ENCODE results near the gene RELN. TPM values are rescaled to one million over a fixed set of nuclear protein-coding genes. Genes with fewer than 3 reads are reported as not detected.

The RELN gene
- total and polyA plus RNA-seq, 2 experiments from 2014 or later: 3.9 to 22.0 TPM

DNA sequence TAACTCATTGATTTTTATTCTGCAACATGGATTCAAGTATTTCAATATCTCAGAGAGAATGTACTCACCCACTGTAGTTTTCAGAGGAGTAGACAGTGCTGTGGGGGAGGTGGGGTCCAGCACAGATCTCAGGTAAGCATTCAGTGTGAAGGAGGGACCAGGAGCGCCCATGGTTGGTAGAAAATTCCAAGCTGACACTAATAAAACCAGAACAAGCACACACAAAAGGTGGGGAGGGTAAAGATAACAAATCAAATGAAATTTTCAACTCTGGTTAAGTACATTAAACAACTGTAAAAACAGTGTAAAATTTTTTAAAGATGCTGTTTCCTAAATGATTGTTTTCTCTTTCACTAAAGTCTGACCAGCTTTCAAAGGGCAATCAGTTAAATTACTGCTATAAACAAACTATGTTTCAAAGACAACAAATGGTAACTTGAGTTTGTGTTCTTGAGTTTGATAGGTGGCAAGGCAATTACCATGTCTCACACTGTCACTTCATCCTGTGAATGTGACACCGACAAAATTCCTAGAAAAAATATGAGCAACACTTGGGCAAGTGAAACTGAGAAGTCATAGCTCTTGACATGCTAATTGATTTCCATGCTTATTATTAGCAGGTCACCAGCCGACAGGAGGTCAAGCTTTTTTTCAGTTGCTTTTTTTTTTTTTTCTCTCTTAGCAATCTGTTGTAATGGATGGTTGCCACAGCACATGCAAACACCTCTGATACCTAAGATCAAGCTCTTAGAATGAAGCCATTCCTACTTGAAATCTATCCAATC is 337.7 kb downstream of the RELN start:
- Histone ChIP-seq H3K27ac (no peak overlapping the region), H4K20me1 (ENCODE audit: insufficient read depth, poor library complexity, severe bottlenecking) (no peaks in the 10 kb centered on the region), H3K9me3 (ENCODE audit: low read depth) (no peaks in the 10 kb centered on the region), H3K9me2 (replicated peaks; ENCODE audit: insufficient read depth) (no peaks in the 10 kb centered on the region), H3K36me3 (replicated peaks; ENCODE audit: insufficient read depth, low read depth) (no peaks in the 10 kb centered on the region), H3K27me3 (no peaks in the 10 kb centered on the region), H3K4me1 (ENCODE audit: insufficient read depth) (no peaks in the 10 kb centered on the region), H3K79me2 (no peaks in the 10 kb centered on the region), H3K4me3 (no peak overlapping the region), H3K4me2 (no peak overlapping the region), H2AFZ (no peak overlapping the region)
- no peak for TF ChIP-seq EZH2phosphoT487 (IDR thresholded peaks at IDR 0.05; ENCODE audit: low read depth, severe bottlenecking, unreplicated experiment)
- TF ChIP-seq EZH2 (IDR thresholded peaks at IDR 0.05; ENCODE audit: borderline replicate concordance): no peak
- TF ChIP-seq, protein P1, sequence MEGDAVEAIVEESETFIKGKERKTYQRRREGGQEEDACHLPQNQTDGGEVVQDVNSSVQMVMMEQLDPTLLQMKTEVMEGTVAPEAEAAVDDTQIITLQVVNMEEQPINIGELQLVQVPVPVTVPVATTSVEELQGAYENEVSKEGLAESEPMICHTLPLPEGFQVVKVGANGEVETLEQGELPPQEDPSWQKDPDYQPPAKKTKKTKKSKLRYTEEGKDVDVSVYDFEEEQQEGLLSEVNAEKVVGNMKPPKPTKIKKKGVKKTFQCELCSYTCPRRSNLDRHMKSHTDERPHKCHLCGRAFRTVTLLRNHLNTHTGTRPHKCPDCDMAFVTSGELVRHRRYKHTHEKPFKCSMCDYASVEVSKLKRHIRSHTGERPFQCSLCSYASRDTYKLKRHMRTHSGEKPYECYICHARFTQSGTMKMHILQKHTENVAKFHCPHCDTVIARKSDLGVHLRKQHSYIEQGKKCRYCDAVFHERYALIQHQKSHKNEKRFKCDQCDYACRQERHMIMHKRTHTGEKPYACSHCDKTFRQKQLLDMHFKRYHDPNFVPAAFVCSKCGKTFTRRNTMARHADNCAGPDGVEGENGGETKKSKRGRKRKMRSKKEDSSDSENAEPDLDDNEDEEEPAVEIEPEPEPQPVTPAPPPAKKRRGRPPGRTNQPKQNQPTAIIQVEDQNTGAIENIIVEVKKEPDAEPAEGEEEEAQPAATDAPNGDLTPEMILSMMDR (IDR thresholded peaks at IDR 0.05; ENCODE audit: poor library complexity): no peak
- no peak for DNase-seq (ENCODE audit: low spot score)
- 50% methylated on average over 3 of the region's 3 CpGs for WGBS (ENCODE audit: low lambda C conversion rate, missing lambda C conversion rate)

DNA sequence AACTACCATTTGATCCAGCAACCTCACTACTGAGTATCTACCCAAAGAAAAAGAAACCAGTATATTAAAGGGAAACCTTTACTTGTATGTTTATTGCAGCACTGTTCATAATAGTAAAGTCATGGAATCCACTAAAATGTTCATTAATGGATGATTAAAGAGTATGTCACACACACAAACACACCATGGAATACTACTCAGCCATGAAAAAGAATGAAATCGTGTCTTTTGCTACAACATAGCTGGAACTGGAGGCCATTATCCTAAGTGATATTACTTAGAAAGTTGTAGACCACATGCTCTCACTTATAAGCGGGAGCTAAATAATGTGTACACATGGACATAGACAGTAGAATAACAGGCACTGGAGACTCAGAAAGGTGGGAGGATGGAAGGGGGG is 340.4 kb downstream of the RELN start:
- no peaks in the 10 kb centered on the region for H3K36me3 ChIP-seq (replicated peaks; ENCODE audit: insufficient read depth, low read depth)
- no peaks in the 10 kb centered on the region for H3K4me1 ChIP-seq (ENCODE audit: insufficient read depth)
- H3K27ac ChIP-seq: no peak overlapping the region
- H3K4me3 ChIP-seq: no peak overlapping the region
- WGBS (ENCODE audit: low lambda C conversion rate, missing lambda C conversion rate): 89% methylated on average over 2 of the region's 2 CpGs
- no peaks in the 10 kb centered on the region for H4K20me1 ChIP-seq (ENCODE audit: insufficient read depth, poor library complexity, severe bottlenecking)
- TF ChIP-seq, protein P1 (IDR thresholded peaks at IDR 0.05; ENCODE audit: poor library complexity): no peak
- TF ChIP-seq EZH2 (IDR thresholded peaks at IDR 0.05; ENCODE audit: borderline replicate concordance): no peak
- TF ChIP-seq EZH2phosphoT487 (IDR thresholded peaks at IDR 0.05; ENCODE audit: low read depth, severe bottlenecking, unreplicated experiment): no peak
- H3K9me2 ChIP-seq (replicated peaks; ENCODE audit: insufficient read depth): no peaks in the 10 kb centered on the region
- H3K27me3 ChIP-seq: no peaks in the 10 kb centered on the region
- no peak overlapping the region for H3K4me2 ChIP-seq
- no peaks in the 10 kb centered on the region for H3K79me2 ChIP-seq
- no peak overlapping the region for H2AFZ ChIP-seq
- H3K9me3 ChIP-seq (ENCODE audit: low read depth): no peaks in the 10 kb centered on the region
- DNase-seq (ENCODE audit: low spot score): no peak

DNA sequence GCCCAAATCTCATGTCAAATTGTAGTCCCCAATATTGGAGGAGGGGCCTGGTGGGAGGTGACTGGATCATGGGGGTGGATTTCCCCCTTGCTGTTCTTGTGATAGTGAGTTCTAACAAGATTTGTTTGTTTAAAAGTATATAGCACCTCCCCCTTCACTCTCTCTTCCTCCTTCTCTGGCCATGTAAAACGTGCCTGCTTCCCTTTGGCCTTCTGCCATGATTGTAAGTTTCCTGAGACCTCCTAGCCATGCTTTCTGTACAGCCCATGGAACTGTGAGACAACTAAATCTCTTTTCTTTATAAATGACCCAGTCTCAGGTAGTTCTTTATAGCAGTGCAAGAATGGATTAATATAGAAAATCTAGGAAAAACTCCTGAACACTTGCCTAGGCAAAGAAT is 341.3 kb downstream of the RELN start:
- Histone ChIP-seq H3K36me3 (replicated peaks; ENCODE audit: insufficient read depth, low read depth) (no peaks in the 10 kb centered on the region), H3K27ac (no peak overlapping the region), H3K9me2 (replicated peaks; ENCODE audit: insufficient read depth) (no peaks in the 10 kb centered on the region), H4K20me1 (ENCODE audit: insufficient read depth, poor library complexity, severe bottlenecking) (no peaks in the 10 kb centered on the region), H2AFZ (no peak overlapping the region), H3K4me1 (ENCODE audit: insufficient read depth) (no peaks in the 10 kb centered on the region), H3K4me3 (no peak overlapping the region), H3K79me2 (no peaks in the 10 kb centered on the region), H3K9me3 (ENCODE audit: low read depth) (no peaks in the 10 kb centered on the region), H3K4me2 (no peak overlapping the region), H3K27me3 (no peaks in the 10 kb centered on the region)
- 60% methylated on average over 1 of the region's 1 CpG for WGBS (ENCODE audit: low lambda C conversion rate, missing lambda C conversion rate)
- TF ChIP-seq EZH2phosphoT487 (IDR thresholded peaks at IDR 0.05; ENCODE audit: low read depth, severe bottlenecking, unreplicated experiment) (no peak), EZH2 (IDR thresholded peaks at IDR 0.05; ENCODE audit: borderline replicate concordance) (no peak)
- TF ChIP-seq, protein P1 (IDR thresholded peaks at IDR 0.05; ENCODE audit: poor library complexity): no peak
- no peak for DNase-seq (ENCODE audit: low spot score)

Data from hepatocyte (in vitro differentiated cells).